GM23338 (cell line): ENCODE results near the gene RSPO3. TPM values are rescaled to one million over a fixed set of nuclear protein-coding genes. Genes with fewer than 3 reads are reported as not detected.
A peak's percentile ranks its signal among the peaks of the same experiment; 100 is the strongest.

Experiments used
- ATAC-seq: fragments of 200-7000 bp; cut with Tn5 transposase; 3 replicates; pipeline ENCODE4 v1.9.1; 2020
- DNase-seq: peaks from one replicate; pipeline ENCODE4 v3.0.0-alpha.2; 2015; ENCODE audit warnings: low spot score
- H2AFZ ChIP-seq: fragments of 200-600 bp; sonication (generic); 2 replicates; pipeline ENCODE4 v1.8.0; 2016; ENCODE audit warnings: antibody characterized with exemption, mild to moderate bottlenecking, moderate library complexity
- H3F3A ChIP-seq: fragments of 200-600 bp; sonication (generic); replicated peaks from 2 replicates; pipeline ENCODE4 v1.8.0; 2017; ENCODE audit warnings: antibody characterized with exemption, mixed run types, low read depth
- H3K27ac ChIP-seq: fragments of 200-600 bp; sonication (generic); 2 replicates; pipeline ENCODE4 v1.6.1; 2016; ENCODE audit warnings: low read depth
- H3K27me3 ChIP-seq: fragments of 200-600 bp; sonication (generic); 2 replicates; pipeline ENCODE4 v1.8.0; 2016; ENCODE audit warnings: mild to moderate bottlenecking, mixed run types, moderate library complexity; ENCODE audit not compliant: insufficient read depth
- H3K36me3 ChIP-seq: fragments of 200-600 bp; sonication (generic); 2 replicates; pipeline ENCODE4 v1.8.0; 2016; ENCODE audit warnings: mild to moderate bottlenecking; ENCODE audit not compliant: insufficient read depth
- H3K4me1 ChIP-seq: fragments of 200-600 bp; sonication (generic); 2 replicates; pipeline ENCODE4 v1.8.0; 2016; ENCODE audit warnings: mild to moderate bottlenecking, moderate library complexity; ENCODE audit not compliant: insufficient read depth
- H3K4me2 ChIP-seq: fragments of 200-600 bp; sonication (generic); 2 replicates; pipeline ENCODE4 v1.7.1; 2017; ENCODE audit warnings: mixed run types
- H3K4me3 ChIP-seq: fragments of 200-600 bp; sonication (generic); 2 replicates; pipeline ENCODE4 v1.6.1; 2016; ENCODE audit warnings: mixed run types
- H3K79me2 ChIP-seq: fragments of 200-600 bp; sonication (generic); replicated peaks from 2 replicates; pipeline ENCODE4 v1.8.0; 2017; ENCODE audit warnings: mild to moderate bottlenecking; ENCODE audit not compliant: insufficient read depth
- H3K9me2 ChIP-seq: fragments of 200-600 bp; sonication (generic); 2 replicates; pipeline ENCODE4 v1.8.0; 2017; ENCODE audit not compliant: insufficient read depth
- H4K20me1 ChIP-seq: fragments of 200-600 bp; sonication (generic); replicated peaks from 2 replicates; pipeline ENCODE4 v1.8.0; 2017; ENCODE audit warnings: mild to moderate bottlenecking; ENCODE audit not compliant: insufficient read depth
- H3K27ac Mint-ChIP-seq: 2 replicates; pipeline ENCODE4 v1.8.0; 2020; ENCODE audit warnings: inconsistent platforms, mild to moderate bottlenecking, moderate library complexity, mixed read lengths
- H3K27me3 Mint-ChIP-seq: 3 replicates; pipeline ENCODE4 v1.8.0; 2022; ENCODE audit warnings: low read depth, mild to moderate bottlenecking, moderate library complexity, mixed read lengths, inconsistent platforms; ENCODE audit not compliant: insufficient read depth, poor library complexity
- H3K36me3 Mint-ChIP-seq: 3 replicates; pipeline ENCODE4 v1.8.0; 2021; ENCODE audit warnings: low read depth, mild to moderate bottlenecking, inconsistent platforms, moderate library complexity, mixed read lengths
- H3K4me1 Mint-ChIP-seq: 3 replicates; pipeline ENCODE4 v1.8.0; 2020; ENCODE audit warnings: mild to moderate bottlenecking, inconsistent platforms, mixed read lengths
- H3K4me3 Mint-ChIP-seq: 3 replicates; pipeline ENCODE4 v1.8.0; 2021; ENCODE audit warnings: moderate library complexity, mild to moderate bottlenecking, inconsistent platforms, mixed read lengths
- H3K9me3 Mint-ChIP-seq: 3 replicates; pipeline ENCODE4 v1.8.0; 2020; ENCODE audit warnings: moderate library complexity, mild to moderate bottlenecking, inconsistent platforms, mixed read lengths
- CTCF ChIP-seq, 2 experiments: fragments of 200-600 bp in 1 of 2; sonication (generic) in 1 of 2; conservative IDR thresholded peaks; 2 replicates each; pipeline versions ENCODE4 v1.5.1 to v1.6.1; 2016 to 2017; ENCODE audit warnings: antibody characterized with exemption in 2 of 2, low read depth in 2 of 2, mild to moderate bottlenecking in 2 of 2, moderate library complexity in 1 of 2
- ETS1 ChIP-seq: IDR thresholded peaks from 2 replicates; pipeline ENCODE4 v1.6.1; 2016; ENCODE audit warnings: antibody characterized with exemption
- EZH2 ChIP-seq: fragments of 200-600 bp; sonication (generic); IDR thresholded peaks from one replicate; pipeline ENCODE4 v1.8.0; 2017; ENCODE audit warnings: antibody characterized with exemption, mild to moderate bottlenecking, low read depth; ENCODE audit not compliant: unreplicated experiment
- NANOG ChIP-seq: IDR thresholded peaks from 2 replicates; pipeline ENCODE4 v1.6.1; 2016; ENCODE audit warnings: antibody characterized with exemption, borderline replicate concordance
- ZNF331 ChIP-seq: fragments of 250-450 bp; sonication (Bioruptor Pico); IDR thresholded peaks from 2 replicates; pipeline ENCODE4 v1.5.0; 2020; ENCODE audit warnings: low read depth, mild to moderate bottlenecking, moderate library complexity
- long read RNA-seq: library from polyadenylated mRNA; unstranded; transcript quantifications from one replicate; pipeline ENCODE4 v2.0.0, GENCODE V29; 2020; ENCODE audit not compliant: unreplicated experiment
- polyA plus RNA-seq: library from polyadenylated mRNA; unstranded; fragments of >200 nt; fragmentation: Nextera tagmentation; extraction: Ambion mirVana; gene quantifications from 2 replicates; pipeline ENCODE4 v1.2.1, GENCODE V29; 2016
- total RNA-seq: library from RNA; depleted of rRNA; stranded (reverse); fragments of >200 nt; shearing (Covaris generic); gene quantifications from 2 replicates; pipeline ENCODE4 v1.2.3, GENCODE V29; 2014; rRNA removed

Gene RSPO3
- not detected in 2 replicates for total RNA-seq
- polyA plus RNA-seq = 0.30 TPM in 1 of 2 replicates, not detected in the other
- long read RNA-seq = 0 reads

GRCh38 chr6:127118298-127119101 lies at the start of gene RSPO3:
RSPO3 (plus strand) TSS chr6:127118671; CDS start chr6:127119193, 522 bp downstream.
- H3K9me2 ChIP-seq = no peaks in the 10 kb centered on the region
- peaks cover 79% of the 10 kb centered on the region for H3K27me3 ChIP-seq
- DNase-seq = peak; percentile 72
- H3K36me3 Mint-ChIP-seq = no peaks in the 10 kb centered on the region
- H3K27ac ChIP-seq = no peak within 1 kb of the TSS
- H3K4me2 ChIP-seq = peak within 1 kb of the TSS; percentile 94
- no peaks in the 10 kb centered on the region for H3K79me2 ChIP-seq
- H3K4me1 Mint-ChIP-seq = peaks cover 16% of the 10 kb centered on the region
- TF ChIP-seq EZH2 (peak; percentile 92), ZNF331 (CRISPR knock-in tag) (no peak), ETS1 (no peak)
- H3K27me3 Mint-ChIP-seq = peaks cover 48% of the 10 kb centered on the region
- H2AFZ ChIP-seq = peak within 1 kb of the TSS; percentile 92
- peak; percentile 19 for ATAC-seq
- H3K4me3 Mint-ChIP-seq = peak within 1 kb of the TSS; percentile 84
- no peaks in the 10 kb centered on the region for H4K20me1 ChIP-seq
- H3K36me3 ChIP-seq = no peaks in the 10 kb centered on the region
- H3K27ac Mint-ChIP-seq = no peak within 1 kb of the TSS
- peaks cover 26% of the 10 kb centered on the region for H3K4me1 ChIP-seq
- no peaks in the 10 kb centered on the region for H3F3A ChIP-seq
- H3K9me3 Mint-ChIP-seq = no peaks in the 10 kb centered on the region
- peak within 1 kb of the TSS; percentile 79 for H3K4me3 ChIP-seq

GRCh38 chr6:127069659-127070279 lies 48.7 kb upstream of the RSPO3 start:
- DNase-seq (peak; percentile 75), ATAC-seq (peak; percentile 89)
- no peak overlapping the region for H2AFZ ChIP-seq
- no peaks in the 10 kb centered on the region for H3K9me2 ChIP-seq
- Mint-ChIP-seq H3K9me3 (no peaks in the 10 kb centered on the region), H3K27me3 (no peaks in the 10 kb centered on the region), H3K4me1 (peaks cover 2% of the 10 kb centered on the region; the same call in 2 of the 3 replicates), H3K27ac (no peak overlapping the region), H3K36me3 (no peaks in the 10 kb centered on the region), H3K4me3 (no peak overlapping the region)
- no peaks in the 10 kb centered on the region for H3K27me3 ChIP-seq
- H3F3A ChIP-seq = no peaks in the 10 kb centered on the region
- no peak overlapping the region for H3K4me2 ChIP-seq
- no peak overlapping the region for H3K4me3 ChIP-seq
- H3K4me1 ChIP-seq = peaks cover 2% of the 10 kb centered on the region
- H3K79me2 ChIP-seq = no peaks in the 10 kb centered on the region
- no peaks in the 10 kb centered on the region for H3K36me3 ChIP-seq
- H4K20me1 ChIP-seq = no peaks in the 10 kb centered on the region
- TF ChIP-seq NANOG (no peak), CTCF (conservative IDR thresholded peaks at IDR 0.05; ENCODE audit: low read depth in 2 of 2) (peak; percentile 62 to 66)
- no peak overlapping the region for H3K27ac ChIP-seq
